ENCODE measurements around the gene SETD3.

Gene SETD3

GRCh38 chr14:99420711-99421110 lies 59.9 kb downstream of the SETD3 start:
- no peak for DNase-seq

DNA sequence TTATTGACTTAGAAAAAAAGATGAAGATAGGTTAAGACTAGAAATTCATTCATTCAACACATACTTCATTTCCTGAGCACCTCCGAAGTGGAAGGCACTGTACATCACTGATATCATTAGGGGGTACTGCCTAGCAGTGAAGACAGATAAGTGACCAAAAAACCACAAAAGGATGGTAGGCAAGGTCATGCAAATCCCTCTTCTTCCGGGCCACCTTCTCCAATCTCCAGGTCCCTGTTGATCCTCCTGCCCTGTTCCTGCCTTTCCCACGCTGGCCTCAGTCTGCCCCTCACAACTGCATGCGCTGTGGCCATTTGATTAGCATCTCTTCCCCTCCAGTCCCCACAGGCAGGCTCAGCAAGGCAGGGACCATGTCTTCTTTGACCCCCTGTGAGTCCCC lies 60.8 kb downstream of the SETD3 start:
- no peak for DNase-seq

DNA sequence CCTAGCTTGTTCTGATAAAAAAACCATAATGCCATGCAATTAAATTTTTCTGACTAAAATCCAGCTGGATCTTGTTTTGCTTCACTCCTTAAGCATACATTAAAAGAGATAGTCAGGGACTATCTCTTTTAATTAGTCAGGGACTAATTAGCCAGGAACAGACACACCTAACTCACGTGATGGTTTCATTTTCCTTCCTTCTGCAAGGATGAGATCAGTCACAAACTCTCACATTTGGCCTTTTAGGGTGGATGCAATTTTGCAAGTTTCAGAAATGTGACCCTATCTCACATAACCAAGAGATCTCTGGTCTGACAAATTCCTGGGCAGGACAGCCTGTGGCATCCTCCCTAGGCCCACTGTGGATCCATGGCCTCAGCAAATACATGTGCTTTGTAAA lies 62.4 kb downstream of the SETD3 start:
- no peak for DNase-seq

DNA sequence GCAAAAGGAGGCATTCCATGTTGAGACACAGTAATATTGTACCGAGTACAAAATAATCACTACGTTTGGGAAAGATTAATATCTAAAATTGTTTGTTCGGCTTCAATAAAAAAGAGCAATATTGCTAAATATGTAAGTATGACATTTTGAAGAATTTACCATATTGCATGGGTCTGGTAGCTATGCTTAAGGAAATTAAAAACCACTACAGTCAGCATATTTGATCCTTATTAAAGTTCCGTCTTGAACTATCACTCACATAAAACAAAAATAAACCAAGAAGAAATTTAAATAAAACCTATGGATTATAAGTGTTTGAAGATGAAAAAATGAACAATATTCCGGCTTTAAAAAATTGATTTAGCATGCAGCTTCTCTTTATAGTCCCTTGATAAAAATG lies 63.8 kb downstream of the SETD3 start:
- DNase-seq = no peak

- DNase-seq = peak; percentile 65
These were observed 65.0 kb downstream of the SETD3 start for GRCh38 chr14:99415496-99416281.

DNA sequence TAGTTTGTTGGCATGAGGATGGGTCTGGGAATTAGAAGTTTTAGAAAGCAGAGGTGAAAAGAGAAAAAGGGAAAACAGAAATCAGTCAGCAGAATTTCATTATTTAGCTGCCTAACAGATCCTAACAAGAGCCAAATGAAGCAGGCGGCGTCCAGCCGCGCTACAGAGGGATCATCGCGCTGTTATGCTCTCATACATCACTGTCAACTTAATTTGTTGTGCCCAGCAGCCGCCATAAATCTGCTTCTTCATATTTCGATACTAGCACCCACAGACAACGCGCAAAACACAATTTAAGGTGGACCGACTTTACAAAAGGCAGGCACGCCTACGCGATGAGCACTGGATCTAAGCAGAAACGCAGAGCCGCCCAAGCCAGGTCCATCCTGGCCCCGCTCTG lies 66.7 kb downstream of the SETD3 start:
- no peak for DNase-seq

DNA sequence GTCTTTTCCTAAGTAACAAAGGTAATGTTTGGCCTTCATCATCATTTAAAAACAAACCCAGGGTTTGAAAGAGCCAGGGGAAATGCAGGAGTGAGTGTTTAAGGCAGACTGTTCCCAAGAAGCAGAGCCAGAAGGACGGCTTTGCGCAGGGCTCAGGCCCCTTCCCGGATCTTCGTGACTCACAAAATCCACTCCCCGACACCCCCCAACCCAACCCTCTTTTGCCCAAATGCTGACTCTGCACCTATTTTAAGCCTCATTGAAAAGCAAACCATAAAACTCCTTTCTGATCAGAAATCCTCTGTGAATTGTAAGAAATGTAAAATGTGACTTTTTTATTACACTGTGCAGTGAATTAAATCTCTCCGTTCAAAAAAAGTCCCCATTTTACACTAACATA lies 67.5 kb downstream of the SETD3 start:
- DNase-seq = no peak

- DNase-seq = no peak
These were observed 68.3 kb downstream of the SETD3 start for GRCh38 chr14:99412117-99413061.

- DNase-seq = no peak
These were observed 70.6 kb downstream of the SETD3 start for GRCh38 chr14:99410019-99410418.

GRCh38 chr14:99408971-99409289 lies 71.7 kb downstream of the SETD3 start:
- DNase-seq = no peak

- no peak for DNase-seq
These were observed 72.2 kb downstream of the SETD3 start for GRCh38 chr14:99408286-99408970.

DNA sequence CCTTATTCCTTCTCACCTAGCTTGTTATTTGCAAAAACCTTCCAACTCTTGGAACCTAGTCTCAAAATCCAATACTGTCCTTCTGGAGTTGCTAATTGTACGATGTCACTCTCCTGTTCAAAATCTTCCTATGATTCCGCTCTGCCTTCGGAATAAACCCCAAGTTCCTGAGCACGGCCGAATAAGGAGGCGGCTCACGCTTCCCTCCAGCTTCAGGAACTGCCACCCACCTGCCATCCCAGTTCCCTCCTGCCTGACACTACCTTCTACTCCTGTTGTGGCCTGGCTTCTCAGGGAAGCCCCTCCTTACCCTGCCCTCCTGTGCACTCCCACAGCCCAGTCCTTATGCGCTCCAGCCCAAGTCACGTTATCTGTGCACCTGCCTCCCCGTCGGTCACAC lies 73.2 kb downstream of the SETD3 start:
- DNase-seq = no peak

- no peak for DNase-seq
These were observed 77.7 kb downstream of the SETD3 start for GRCh38 chr14:99402950-99403349.

DNA sequence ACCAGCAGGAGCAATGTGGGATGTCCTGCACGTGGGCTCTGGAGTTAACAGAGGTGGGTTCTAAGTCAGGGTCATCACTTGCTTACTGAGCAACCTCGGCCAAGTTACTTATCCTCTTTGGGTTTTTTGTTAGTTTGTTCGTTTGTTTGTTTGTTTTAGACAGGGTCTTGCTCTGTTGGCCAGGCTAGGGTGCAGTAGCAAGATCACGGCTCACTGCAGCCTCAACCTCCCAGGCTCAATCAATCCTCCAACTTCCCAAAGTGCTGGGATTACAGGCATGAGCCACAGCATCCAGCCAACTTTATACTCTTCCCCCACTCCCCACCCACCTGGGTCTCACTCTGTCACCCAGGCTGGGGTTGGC lies 78.4 kb downstream of the SETD3 start:
- no peak for DNase-seq

DNA sequence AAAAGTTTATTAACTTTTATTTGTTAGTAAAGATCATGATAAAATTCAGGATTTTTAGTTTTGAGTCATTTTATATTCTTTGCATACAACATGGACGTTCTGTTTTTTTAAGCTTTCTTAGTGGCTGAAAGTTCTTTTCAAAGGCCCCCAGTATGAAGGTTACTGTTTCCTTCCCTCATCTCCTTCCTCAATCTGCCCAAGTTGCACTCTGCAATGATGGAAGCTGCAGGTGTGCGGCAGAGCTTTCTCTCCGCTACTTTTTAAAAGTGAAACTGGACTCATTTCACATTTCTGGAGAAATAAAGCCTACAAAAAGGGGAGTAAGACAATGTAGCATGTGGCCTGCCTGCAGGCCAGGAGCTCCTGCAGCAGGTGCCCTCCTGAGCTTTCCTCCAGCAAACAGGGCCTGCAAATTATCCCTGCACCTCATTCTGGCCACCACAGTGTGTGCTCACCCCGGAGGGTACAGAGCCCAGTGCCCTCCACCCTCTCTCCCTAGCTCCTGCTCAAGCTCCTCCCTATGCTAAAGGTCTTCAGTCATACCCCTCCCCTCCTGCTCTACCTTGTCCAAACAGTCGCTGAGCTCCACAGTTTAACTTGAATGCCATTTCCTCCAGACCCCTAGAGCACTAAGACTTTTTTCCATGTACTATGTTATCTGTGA lies 78.9 kb downstream of the SETD3 start:
- no peak for DNase-seq

GRCh38 chr14:99401211-99401610 lies 79.4 kb downstream of the SETD3 start:
- no peak for DNase-seq

- no peak for DNase-seq
These were observed 83.0 kb downstream of the SETD3 start for GRCh38 chr14:99397698-99398097.

- DNase-seq = no peak
These were observed 84.6 kb downstream of the SETD3 start for GRCh38 chr14:99395909-99396530.

- DNase-seq = no peak
These were observed 86.0 kb downstream of the SETD3 start for GRCh38 chr14:99394602-99395156.

DNA sequence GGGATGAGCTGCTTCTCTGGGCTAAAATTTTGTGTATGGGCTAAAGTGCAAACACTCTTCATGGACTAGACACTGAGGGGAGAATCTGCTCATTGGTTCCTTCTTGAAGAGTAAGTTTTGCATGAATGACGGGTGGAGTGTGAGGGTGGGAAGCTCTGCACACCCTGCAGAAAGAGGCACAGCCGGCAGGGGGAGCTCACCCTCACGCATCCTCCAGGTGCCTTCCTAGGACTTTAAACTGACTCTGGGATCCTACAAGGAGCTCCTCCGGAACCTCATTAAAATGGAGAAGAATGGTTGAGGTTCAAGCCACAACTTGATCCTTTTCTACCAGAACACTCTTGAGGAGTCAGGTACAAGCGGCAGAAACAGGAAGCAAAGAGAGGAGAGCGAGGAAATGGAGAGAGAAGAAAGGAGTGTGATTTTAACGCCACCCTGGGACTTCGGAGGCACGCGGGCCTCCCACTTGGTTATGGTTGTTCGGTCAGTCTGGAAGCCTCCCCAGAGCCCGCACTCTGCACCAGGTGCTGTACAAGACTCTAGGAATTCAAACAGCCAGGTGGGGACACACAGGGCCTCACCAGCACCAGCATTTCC lies 87.5 kb downstream of the SETD3 start:
- no peak for DNase-seq

GRCh38 chr14:99391671-99392070 lies 89.0 kb downstream of the SETD3 start:
- no peak for DNase-seq
